SK-N-SH treated with all-trans-retinoic acid at 6 μM for 48 hours (cell line): ENCODE measurements around the gene LPP.

ENCODE experiments used
- ATAC-seq: fragments of 200-7000 bp; cut with Tn5 transposase; 3 replicates; pipeline ENCODE4 v1.9.1; 2020; ENCODE audit warnings: mild to moderate bottlenecking, moderate library complexity
- ARNTL ChIP-seq: fragments of 450-650 bp; formaldehyde crosslinking; IDR thresholded peaks from 2 replicates; pipeline ENCODE4 v1.5.0; 2020; ENCODE audit warnings: low read depth, mild to moderate bottlenecking, moderate library complexity, borderline replicate concordance
- BACH2 ChIP-seq: fragments of 250-450 bp; sonication (Bioruptor Pico); IDR thresholded peaks from 2 replicates; pipeline ENCODE4 v1.9.0; 2021; ENCODE audit warnings: mild to moderate bottlenecking, borderline replicate concordance
- CREB5 ChIP-seq: fragments of 250-450 bp; sonication (Bioruptor Pico); IDR thresholded peaks from 2 replicates; pipeline ENCODE4 v1.5.1; 2020; ENCODE audit warnings: low read depth, mild to moderate bottlenecking, moderate library complexity
- CSDC2 ChIP-seq: fragments of 250-450 bp; sonication (Bioruptor Pico); IDR thresholded peaks from 2 replicates; pipeline ENCODE4 v1.5.0; 2020; ENCODE audit warnings: mild to moderate bottlenecking, moderate library complexity
- CSRNP3 ChIP-seq: fragments of 250-450 bp; sonication (Bioruptor Pico); IDR thresholded peaks from 2 replicates; pipeline ENCODE4 v1.5.1; 2021; ENCODE audit warnings: mild to moderate bottlenecking, moderate library complexity
- ESRRG ChIP-seq: fragments of 250-450 bp; sonication (Bioruptor Pico); IDR thresholded peaks from 2 replicates; pipeline ENCODE4 v1.6.1; 2021; ENCODE audit warnings: mild to moderate bottlenecking
- GLIS3 ChIP-seq: fragments of 250-450 bp; sonication (Bioruptor Pico); IDR thresholded peaks from 2 replicates; pipeline ENCODE4 v1.5.0; 2020; ENCODE audit warnings: mild to moderate bottlenecking, moderate library complexity
- ISL1 ChIP-seq: fragments of 250-450 bp; sonication (Bioruptor Pico); IDR thresholded peaks from 2 replicates; pipeline ENCODE4 v2.1.2; 2022; ENCODE audit warnings: mild to moderate bottlenecking, moderate library complexity
- PATZ1 ChIP-seq: fragments of 250-450 bp; sonication (Bioruptor Pico); IDR thresholded peaks from 2 replicates; pipeline ENCODE4 v1.8.0; 2020; ENCODE audit warnings: mild to moderate bottlenecking, moderate library complexity, borderline replicate concordance
- POU6F1 ChIP-seq: fragments of 250-450 bp; sonication (Bioruptor Pico); IDR thresholded peaks from 2 replicates; pipeline ENCODE4 v1.8.0; 2021; ENCODE audit warnings: low read depth, mild to moderate bottlenecking, moderate library complexity, borderline replicate concordance
- RARB ChIP-seq: fragments of 250-450 bp; sonication (Bioruptor Pico); IDR thresholded peaks from 2 replicates; pipeline ENCODE4 v1.8.0; 2021; ENCODE audit warnings: mild to moderate bottlenecking, moderate library complexity
- SNAI2 ChIP-seq: fragments of 250-450 bp; sonication (Bioruptor Pico); IDR thresholded peaks from 2 replicates; pipeline ENCODE4 v1.5.0; 2020; ENCODE audit warnings: mild to moderate bottlenecking, moderate library complexity
- TCF4 ChIP-seq: fragments of 250-450 bp; sonication (Bioruptor Pico); IDR thresholded peaks from 2 replicates; pipeline ENCODE4 v1.8.0; 2021; ENCODE audit warnings: mild to moderate bottlenecking, moderate library complexity, borderline replicate concordance
- TOX ChIP-seq: fragments of 250-450 bp; sonication (Bioruptor Pico); IDR thresholded peaks from 2 replicates; pipeline ENCODE4 v1.8.0; 2021; ENCODE audit warnings: mild to moderate bottlenecking, moderate library complexity, borderline replicate concordance
- ZC3H10 ChIP-seq: fragments of 250-450 bp; sonication (Bioruptor Pico); IDR thresholded peaks from 2 replicates; pipeline ENCODE4 v1.5.1; 2021; ENCODE audit warnings: mild to moderate bottlenecking, moderate library complexity
- ZFP3 ChIP-seq: fragments of 250-450 bp; sonication (Bioruptor Pico); IDR thresholded peaks from 2 replicates; pipeline ENCODE4 v1.5.0; 2020; ENCODE audit warnings: mild to moderate bottlenecking, moderate library complexity
- ZFP30 ChIP-seq: fragments of 450-650 bp; formaldehyde crosslinking; IDR thresholded peaks from 2 replicates; pipeline ENCODE4 v1.5.0; 2022; ENCODE audit warnings: mild to moderate bottlenecking, moderate library complexity
- ZNF565 ChIP-seq: fragments of 450-650 bp; formaldehyde crosslinking; conservative IDR thresholded peaks from 2 replicates; pipeline ENCODE4 v1.5.0; 2020; ENCODE audit warnings: low read depth, mild to moderate bottlenecking, moderate library complexity
- ZNF70 ChIP-seq: fragments of 450-650 bp; formaldehyde crosslinking; IDR thresholded peaks from 2 replicates; pipeline ENCODE4 v1.5.0; 2020; ENCODE audit warnings: mild to moderate bottlenecking, moderate library complexity
- ZNF8 ChIP-seq: fragments of 450-650 bp; formaldehyde crosslinking; IDR thresholded peaks from 2 replicates; pipeline ENCODE4 v1.5.0; 2020; ENCODE audit warnings: mild to moderate bottlenecking, moderate library complexity

LPP gene

GRCh38 chr3:188682316-188682715 lies 528.4 kb downstream of the LPP start:
- no peak; the same call in 2 of the 3 replicates for ATAC-seq
- TF ChIP-seq ARNTL (CRISPR knock-in tag) = no peak
- no peak for TF ChIP-seq CREB5 (CRISPR knock-in tag)
- TF ChIP-seq ZC3H10 (CRISPR knock-in tag) = no peak
- TF ChIP-seq, all 23 proteins: peak for 0

GRCh38 chr3:188683032-188683521 lies 529.1 kb downstream of the LPP start:
- ATAC-seq = peak; percentile 83

GRCh38 chr3:188684276-188684675 lies 530.3 kb downstream of the LPP start:
- no peak for ATAC-seq
- TF ChIP-seq ZFP3 (CRISPR knock-in tag) = no peak
- TF ChIP-seq ISL1 = no peak
- TF ChIP-seq CREB5 (CRISPR knock-in tag) = no peak
- TF ChIP-seq CSDC2 (CRISPR knock-in tag) = no peak
- TF ChIP-seq POU6F1 (CRISPR knock-in tag) = no peak
- TF ChIP-seq ZNF8 (CRISPR knock-in tag) = no peak
- TF ChIP-seq ARNTL (CRISPR knock-in tag) = no peak
- no peak for TF ChIP-seq ZFP30 (CRISPR knock-in tag)
- no peak for TF ChIP-seq TCF4
- TF ChIP-seq ZNF70 (CRISPR knock-in tag) = no peak
- no peak for TF ChIP-seq PATZ1 (CRISPR knock-in tag)
- TF ChIP-seq CSRNP3 (CRISPR knock-in tag) = no peak

More at GRCh38 chr3:188683032-188683521, 529.1 kb downstream of the LPP start:
- no peak for TF ChIP-seq SNAI2 (CRISPR knock-in tag)
- no peak for TF ChIP-seq ESRRG (CRISPR knock-in tag)
- TF ChIP-seq TOX (CRISPR knock-in tag) = no peak
- TF ChIP-seq TCF4 = no peak
- no peak for TF ChIP-seq CSDC2 (CRISPR knock-in tag)
- no peak for TF ChIP-seq ZC3H10 (CRISPR knock-in tag)
- no peak for TF ChIP-seq ZNF70 (CRISPR knock-in tag)
- no peak for TF ChIP-seq POU6F1 (CRISPR knock-in tag)
- TF ChIP-seq ZFP3 (CRISPR knock-in tag) = no peak
- TF ChIP-seq ISL1 = no peak
- TF ChIP-seq PATZ1 (CRISPR knock-in tag) = no peak
- no peak for TF ChIP-seq RARB (CRISPR knock-in tag)
- TF ChIP-seq GLIS3 (CRISPR knock-in tag) = no peak
- TF ChIP-seq ZNF565 (CRISPR knock-in tag) = no peak
- no peak for TF ChIP-seq ZFP30 (CRISPR knock-in tag)
- TF ChIP-seq CSRNP3 (CRISPR knock-in tag) = no peak
- TF ChIP-seq BACH2 (CRISPR knock-in tag) = no peak
